GM12872 (cell line): ENCODE measurements around the gene VTCN1.

Source experiments
- TF ChIP-seq, protein P1 (sequence below): IDR thresholded peaks from 3 replicates; pipeline ENCODE4 v1.5.1; 2011; ENCODE audit warnings: low read depth, mild to moderate bottlenecking, low read length, moderate library complexity; ENCODE audit not compliant: insufficient read depth

The VTCN1 gene

DNA sequence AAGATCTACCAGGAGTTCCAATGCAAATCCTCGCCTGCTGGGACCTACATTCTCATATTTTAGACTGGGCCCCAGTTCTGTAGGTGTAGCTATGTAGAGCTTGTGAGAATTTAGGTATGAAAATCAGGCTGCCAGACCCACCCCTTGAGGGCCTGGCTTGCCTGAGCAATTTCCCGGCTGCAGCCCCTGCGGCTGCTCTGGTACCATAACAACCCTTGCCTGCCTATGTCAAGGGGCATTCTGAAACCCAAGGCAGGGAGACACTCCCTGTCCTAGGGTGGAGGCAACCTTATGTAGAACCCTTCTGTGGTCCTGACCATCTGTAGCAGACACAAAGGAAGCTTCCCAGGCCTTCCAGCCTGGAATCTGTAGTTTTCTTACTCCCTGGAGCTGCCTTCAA lies 28.4 kb downstream of the VTCN1 start:
- TF ChIP-seq, protein P1, sequence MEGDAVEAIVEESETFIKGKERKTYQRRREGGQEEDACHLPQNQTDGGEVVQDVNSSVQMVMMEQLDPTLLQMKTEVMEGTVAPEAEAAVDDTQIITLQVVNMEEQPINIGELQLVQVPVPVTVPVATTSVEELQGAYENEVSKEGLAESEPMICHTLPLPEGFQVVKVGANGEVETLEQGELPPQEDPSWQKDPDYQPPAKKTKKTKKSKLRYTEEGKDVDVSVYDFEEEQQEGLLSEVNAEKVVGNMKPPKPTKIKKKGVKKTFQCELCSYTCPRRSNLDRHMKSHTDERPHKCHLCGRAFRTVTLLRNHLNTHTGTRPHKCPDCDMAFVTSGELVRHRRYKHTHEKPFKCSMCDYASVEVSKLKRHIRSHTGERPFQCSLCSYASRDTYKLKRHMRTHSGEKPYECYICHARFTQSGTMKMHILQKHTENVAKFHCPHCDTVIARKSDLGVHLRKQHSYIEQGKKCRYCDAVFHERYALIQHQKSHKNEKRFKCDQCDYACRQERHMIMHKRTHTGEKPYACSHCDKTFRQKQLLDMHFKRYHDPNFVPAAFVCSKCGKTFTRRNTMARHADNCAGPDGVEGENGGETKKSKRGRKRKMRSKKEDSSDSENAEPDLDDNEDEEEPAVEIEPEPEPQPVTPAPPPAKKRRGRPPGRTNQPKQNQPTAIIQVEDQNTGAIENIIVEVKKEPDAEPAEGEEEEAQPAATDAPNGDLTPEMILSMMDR: no peak

DNA sequence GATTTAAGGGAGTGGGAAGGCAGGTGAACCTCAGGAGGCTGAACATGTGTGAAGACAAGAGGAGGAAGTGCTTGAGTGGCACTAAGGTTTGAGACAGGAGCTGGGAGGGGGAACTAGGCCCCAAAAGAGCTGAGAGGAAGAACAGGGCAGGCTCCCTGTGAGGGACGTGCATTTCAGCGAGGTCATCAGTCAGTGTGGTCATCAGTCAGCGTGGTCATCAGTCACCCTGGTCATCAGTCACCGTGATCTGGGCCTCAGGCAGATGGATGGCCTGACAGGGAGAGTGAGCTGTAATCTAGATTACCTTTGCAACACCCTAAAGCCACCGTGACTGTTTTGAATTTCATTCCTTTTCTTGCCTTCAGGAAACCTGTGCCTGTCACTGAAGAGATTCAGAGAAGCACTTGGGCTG lies 29.1 kb downstream of the VTCN1 start:
- TF ChIP-seq, protein P1: no peak

DNA sequence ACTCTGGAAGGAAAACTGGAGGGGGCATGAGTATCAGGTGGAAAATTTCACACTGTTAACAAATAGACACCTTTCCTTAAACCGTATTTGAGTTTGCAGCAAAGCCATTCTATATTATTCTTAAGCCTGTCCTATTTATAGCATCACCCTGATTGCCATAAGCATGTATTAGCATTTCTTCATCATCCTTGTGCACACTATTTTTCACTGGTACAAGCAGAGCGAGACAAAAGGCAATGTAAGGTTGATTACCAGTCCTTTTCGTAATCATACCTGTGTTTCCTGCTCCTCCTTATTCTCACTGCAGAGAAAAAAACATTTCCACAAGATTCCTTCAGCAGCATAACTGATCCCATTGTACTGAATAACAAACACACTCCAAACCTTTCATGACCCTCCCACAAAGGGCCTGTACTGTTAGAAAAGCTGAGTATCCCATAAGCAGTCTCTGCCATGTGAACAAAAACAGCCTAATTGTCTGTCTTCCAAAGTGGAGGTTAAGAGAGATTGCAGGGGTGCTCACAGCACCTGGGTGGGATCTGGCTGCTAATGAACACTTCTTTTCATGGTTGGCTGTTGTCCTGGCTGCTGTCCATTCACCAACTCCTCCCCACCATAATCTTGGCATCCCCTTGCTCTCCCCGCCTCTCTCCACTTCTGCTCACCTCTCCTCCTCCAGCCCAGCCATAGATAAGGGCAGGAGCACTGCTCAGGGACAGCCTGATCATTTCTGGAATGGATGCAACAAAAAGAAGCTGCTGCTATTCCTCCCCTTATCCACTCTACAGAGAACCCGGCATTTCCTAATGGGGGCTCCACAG lies 30.4 kb downstream of the VTCN1 start:
- TF ChIP-seq, protein P1: no peak

DNA sequence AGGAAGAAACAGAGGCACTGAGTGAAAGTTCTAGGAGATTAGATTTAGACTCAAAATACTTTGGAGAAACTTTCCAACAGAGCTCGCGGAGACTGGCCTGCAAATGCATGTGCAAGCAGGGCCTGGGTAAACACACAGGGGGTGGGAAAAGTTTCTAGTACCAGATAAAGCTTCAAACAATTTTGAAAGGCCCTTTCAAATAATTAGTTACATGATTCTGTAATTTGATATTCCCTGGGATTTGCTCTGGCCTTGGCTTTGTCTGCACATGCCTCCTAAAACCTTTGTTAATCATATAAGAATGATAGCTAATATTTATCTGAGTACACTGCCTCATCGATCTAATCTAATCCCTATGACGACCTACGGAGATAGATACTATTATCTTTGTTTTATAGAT lies 31.3 kb downstream of the VTCN1 start:
- TF ChIP-seq, protein P1: no peak

DNA sequence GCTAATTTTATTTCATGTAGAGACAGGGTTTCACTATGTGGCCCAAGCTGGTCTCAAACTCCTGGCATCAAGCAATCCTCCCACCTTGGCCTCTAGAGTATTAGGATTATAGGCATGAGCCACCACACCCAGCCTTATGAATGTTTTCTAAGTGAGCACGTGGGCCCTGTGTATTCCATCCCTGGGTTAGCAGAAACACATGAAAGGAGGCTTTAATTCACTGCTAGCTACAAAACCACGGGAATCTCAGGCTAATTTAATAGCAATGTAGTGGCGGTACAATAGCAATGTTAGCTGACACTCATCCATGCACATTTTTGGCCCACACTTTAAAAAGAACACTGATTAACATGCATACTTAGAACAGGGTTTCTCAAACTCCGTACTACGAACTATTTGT lies 32.0 kb downstream of the VTCN1 start:
- TF ChIP-seq, protein P1: no peak

DNA sequence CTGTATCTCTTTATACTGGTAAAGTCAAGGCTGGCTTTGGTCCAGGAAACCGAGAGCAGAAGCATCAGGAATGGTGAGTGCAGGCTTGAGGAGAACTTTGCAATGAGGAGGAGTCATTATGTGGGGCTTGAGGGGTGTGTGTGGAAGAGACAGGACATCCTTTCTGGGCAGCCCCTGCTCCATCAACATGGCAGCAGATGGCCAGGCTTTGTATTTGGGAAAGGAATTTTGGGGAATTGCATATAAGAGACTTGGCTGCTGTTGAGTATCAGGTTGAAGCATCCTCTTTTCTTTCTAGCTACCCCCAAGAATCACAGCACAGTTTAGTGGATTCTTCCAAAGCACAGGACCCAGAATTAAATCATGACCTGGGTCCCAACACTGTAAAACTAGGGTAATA lies 33.4 kb downstream of the VTCN1 start:
- TF ChIP-seq, protein P1: no peak

DNA sequence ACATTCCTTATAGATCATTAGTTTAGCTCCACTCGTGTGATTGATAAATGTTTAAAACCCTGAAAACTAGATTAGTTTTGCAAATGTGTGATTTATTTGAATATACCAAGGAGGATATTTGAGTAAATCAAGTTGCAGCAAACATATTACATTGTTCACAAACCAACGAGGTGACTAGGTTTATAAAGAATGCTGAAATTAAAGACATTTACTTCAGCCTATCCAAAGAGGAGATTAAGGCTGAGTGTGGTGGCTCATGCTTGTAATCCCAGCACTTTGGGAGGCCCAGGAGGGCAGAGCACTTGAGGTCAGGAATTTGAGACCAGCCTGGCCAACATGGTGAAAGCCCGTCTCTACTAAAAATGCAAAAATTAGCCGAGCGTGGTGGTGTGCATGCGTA lies 34.1 kb downstream of the VTCN1 start:
- TF ChIP-seq, protein P1: no peak
